GM18873 (cell line): ENCODE measurements around the gene KLHL25.

Source experiments
- ATAC-seq: cut with Tn5 transposase; IDR thresholded peaks from one replicate; pipeline ENCODE4 v1.9.1; 2021; ENCODE audit warnings: mild to moderate bottlenecking, moderate library complexity, moderate number of reproducible peaks; ENCODE audit not compliant: unreplicated experiment, low FRiP score

The KLHL25 gene

DNA sequence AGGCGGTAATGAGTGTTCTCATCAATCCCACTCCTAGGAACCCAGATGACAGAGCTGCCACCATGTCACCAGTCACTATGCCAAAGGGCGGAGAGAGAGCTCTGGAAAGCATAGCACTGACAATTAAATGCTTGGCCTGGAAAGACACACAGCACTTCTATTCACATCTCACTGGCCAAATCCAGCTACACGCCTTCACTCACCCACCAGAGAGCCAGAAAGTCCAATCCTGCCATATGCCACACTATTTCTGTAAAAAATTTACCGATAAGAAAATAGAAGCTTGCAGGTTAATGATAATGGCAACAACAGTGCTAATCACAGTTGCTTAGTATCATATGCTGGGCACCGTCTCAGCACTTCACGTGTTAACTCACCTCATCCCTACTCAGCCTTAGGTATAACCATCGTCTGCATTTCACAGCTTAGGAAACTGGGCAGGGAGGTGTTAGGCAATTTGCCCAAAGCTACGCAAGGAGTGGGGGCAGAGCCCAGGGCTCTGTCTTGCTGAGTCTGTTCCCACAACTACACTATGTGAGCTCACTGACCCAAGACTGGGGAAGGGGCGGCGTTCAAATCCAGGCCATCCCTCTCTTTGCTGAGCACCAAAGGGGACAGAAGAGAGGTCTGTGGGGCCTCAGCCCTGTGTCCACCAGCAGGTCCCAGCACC lies 16.5 kb downstream of the KLHL25 start:
- no peak for ATAC-seq

GRCh38 chr15:85777250-85778106 lies 17.2 kb downstream of the KLHL25 start:
- no peak for ATAC-seq

- ATAC-seq: no peak
These were observed 20.8 kb downstream of the KLHL25 start for GRCh38 chr15:85773970-85774369.

DNA sequence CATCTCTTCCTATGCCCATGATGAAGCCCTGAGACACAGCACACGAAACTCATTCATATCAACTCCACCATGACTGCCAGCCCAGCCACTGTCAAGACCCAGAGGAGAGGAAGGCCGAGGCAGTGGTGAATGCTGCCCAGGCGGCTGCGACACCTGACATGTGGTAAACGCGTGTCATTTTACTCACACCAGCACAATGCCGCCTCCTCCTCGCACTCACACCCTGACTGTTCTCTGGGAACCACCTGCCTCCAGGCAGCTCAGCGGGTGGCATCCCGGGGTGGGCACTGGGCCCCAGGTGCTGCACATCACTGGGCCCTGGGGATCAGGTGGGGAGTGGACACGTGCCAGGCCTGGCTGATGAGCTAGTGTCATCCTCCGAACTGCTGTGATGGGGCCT lies 21.5 kb downstream of the KLHL25 start:
- ATAC-seq: no peak

- ATAC-seq: no peak
These were observed 22.1 kb downstream of the KLHL25 start for GRCh38 chr15:85772668-85773067.

DNA sequence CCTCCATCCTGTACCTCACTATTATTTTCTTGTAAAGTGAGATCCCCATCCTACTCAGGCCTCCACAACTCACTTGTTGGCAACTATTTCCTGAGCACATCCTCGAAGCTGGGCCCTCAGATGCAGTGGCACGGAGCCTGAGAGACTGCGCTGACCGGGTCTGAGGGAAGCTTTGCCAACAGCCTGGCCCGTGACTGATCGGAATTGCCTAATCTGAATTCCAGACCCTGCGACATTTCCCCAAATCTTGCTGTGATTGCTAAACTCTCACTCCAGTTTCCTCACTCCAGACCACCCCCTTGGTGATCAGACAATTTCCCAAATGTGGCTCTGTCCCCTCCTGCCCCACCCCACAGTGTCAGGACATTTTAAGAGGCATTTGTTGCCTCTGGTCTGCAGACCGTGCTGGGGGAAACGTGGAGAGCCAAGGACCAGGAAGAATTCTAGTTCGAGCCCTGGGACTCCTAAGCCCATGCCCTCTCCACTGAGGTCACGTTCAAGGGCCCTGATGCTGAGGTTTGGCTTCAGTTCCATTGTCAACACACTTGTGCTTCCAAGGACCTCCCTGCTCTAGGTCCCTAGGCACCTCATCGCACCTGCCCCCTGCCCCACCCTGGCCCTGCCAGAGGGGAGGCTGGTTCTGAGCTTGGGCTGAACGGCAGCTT lies 22.8 kb downstream of the KLHL25 start:
- ATAC-seq: no peak

- no peak for ATAC-seq
These were observed 23.5 kb downstream of the KLHL25 start for GRCh38 chr15:85771271-85771670.

DNA sequence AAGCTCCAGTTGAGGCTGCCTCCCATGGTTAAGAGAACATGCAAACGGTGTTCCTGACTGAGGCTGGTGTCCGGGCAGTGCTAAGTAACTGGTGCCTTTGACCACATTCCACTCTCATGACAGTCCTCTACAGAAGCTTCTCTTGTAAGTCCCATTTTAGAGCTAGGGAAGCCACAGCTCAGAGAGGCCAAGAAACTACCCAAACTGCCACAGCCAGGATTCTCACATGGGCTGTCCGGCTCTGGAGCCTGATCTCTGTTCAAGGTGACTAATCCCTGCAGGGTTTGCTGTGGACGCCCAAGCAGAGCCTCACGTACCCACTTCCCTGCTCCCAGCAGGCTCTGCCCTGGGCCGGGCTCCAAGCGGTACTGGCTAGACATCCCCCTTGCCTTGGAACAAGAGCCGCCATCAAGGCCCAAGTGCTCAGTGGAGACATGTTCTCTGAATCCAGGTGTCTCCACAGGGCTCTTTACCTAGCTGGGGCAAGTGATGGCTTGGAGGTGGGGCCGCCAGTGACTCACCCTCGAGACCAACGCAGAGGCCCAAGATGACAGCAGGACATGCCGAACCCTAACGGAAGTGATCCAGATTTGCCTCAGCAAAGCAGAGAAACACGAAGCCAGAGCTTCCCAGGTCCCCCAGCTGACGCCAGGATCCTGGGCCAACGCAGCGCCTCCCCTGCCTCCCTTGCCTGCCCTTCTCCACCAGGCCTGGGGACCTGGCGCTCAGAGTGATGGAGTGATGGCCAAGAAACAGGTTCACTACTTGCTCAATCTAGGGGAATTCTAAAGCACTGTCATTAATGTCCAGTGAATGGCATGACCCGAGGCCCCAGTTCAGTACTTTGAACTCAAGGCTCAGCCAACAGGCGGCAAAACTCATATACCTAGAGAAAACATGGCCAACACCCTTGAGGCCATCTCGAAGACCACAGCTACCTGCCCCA lies 24.4 kb downstream of the KLHL25 start:
- ATAC-seq: no peak

DNA sequence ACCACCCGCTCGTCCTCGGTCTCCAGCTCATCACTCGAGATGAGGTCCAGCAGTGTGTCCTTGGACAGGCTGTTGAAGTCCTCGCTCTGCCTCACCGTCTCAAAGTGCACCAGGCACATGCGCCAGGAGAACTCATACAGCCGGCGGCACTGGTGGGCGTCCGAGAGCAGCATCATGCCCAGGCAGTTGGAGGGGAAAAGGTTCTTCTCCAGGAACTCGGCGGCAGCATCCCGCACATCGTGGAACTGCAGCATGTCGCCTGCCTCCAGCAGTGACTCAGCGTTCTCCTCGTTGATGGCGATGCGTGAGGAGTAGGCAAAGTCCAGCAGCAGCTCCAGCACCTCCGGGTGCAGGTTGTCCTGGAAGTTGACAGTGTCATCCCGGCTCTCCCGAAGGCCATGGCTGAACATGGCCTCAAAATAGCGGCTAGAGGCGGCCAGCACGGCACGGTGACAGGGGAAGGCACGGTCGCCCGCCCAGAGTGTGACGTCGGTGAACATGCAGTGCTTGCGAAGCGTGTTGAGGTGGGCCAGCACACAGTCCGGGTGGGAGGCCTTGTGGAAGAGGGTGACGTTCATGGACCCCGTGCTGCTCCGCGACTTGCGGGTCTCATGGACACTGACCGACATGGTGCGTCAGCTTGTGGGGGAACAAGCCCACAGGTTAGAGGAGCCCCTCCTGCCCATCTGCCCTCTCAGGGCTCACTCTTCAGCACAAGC lies 25.4 kb downstream of the KLHL25 start:
- ATAC-seq: no peak

GRCh38 chr15:85768595-85769168 lies 26.0 kb downstream of the KLHL25 start:
- no peak for ATAC-seq

DNA sequence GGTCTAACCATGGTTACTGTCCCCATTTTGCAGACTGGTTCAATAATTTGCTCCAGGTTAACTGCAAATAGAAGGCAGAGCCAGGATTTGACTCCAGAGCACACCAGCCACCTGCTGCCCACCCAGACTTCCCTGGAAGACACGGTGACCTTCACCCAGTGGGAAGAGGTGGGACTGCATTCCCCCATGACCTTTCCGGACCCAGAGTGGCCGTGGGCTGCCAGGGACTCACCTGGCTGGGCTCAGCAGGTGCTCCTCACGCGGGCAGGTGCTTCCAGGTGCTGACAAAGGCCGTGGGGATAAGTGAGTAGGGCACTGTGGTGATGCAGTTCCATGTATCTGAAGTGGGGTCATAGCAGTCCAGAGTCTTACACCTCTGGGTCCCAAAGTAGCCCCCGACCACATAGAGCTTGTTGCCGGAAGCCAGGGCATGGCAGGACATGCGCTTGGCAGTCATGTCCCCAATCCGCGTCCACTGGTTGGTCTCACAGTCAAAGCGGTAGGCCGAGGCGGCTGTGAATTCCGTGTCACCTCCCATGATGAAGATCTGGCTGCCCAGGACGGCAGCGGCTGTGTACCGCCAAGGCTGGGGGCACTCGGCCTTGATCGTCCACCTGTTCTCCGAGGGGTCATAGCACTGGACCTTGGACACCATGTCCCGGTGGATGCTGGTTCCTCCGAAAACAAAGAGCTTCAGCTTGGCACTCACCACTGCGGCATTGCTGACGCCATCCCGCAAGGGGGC lies 26.8 kb downstream of the KLHL25 start:
- no peak for ATAC-seq

DNA sequence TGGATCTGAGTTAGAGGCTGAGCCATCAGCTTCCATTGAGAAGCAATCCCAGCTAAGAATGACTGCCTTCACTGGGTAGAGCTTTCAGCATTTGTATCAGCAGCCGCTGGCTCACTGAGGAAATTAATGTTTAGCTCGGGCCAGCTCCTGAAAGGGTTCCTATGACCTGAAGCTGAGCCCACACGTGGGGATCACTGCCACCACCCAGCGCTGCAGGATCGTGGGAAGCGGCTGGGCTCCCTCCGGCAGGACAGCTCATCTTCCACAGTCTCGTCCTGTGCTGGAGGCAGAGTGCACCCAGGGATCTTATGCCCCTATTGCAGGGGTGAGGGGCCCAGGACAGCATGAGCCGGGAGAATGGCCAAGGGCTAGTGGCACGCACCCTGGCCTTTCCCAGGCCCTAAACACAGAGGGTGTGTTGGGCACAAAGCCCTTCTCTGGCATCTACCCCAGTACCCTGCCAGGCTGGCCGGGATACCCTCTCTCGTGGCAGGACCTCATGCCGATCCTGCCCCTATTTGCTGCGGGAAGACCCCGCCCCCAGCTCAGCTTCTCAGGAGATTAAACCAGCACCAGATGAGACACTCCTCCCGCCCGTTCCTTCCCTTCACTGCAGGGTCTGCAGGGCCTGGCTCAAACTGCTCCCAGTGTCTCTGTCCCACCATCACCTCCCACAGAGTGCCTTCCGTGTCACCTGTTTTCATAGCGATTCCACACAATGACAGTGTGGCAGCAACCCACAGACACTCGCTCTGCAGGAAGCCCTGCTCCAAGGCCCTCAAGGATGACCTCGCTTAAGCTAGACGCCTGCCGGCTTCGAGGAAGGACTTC lies 28.5 kb downstream of the KLHL25 start:
- no peak for ATAC-seq

GRCh38 chr15:85764649-85765277 lies 30.0 kb downstream of the KLHL25 start:
- ATAC-seq: no peak

DNA sequence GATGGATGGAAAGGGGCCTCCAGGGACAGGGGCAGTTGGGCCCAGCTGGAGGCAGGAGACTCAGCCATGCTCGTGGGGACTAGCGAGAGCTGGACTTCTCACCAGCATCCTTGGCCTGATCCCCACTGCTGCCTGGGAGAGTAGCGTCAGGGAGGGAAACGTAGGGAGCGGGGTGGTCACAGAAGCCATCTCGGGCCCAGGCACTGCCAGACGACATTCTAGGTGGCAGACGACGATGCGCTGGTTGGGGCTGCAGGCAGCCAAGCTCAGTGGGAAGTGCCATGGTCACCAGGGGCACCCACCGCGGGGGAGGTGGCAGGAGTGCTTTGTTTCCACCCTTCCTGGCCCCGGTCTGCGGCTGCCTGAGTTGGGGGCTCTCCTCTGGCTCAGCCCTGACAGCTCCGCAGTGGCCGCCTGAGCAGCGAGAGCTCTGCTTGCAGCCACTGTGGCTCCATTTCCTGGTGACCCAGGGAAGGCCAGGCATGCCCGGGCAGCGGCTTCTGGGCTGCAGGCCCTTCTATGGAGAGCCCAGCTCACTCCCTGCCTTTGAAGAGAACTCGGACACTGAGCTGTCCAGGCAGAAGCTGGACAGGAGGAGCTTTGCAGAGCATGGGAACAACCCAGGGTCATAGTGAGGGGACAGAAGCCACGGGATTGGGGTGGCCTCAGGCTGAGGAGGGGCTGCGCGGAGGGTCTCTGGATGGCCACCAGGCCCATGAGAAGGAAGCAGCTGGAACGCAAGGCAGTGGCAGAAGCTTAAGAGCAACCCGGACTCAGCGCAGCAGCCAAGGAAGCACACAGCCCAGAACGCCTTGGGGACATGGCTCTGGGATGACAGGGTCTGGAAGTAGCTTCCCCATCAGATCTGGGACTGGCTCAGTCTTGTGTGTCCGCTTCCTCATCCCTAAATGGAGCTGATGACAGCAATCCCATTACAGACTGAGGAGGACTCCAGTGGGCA lies 30.8 kb downstream of the KLHL25 start:
- no peak for ATAC-seq

DNA sequence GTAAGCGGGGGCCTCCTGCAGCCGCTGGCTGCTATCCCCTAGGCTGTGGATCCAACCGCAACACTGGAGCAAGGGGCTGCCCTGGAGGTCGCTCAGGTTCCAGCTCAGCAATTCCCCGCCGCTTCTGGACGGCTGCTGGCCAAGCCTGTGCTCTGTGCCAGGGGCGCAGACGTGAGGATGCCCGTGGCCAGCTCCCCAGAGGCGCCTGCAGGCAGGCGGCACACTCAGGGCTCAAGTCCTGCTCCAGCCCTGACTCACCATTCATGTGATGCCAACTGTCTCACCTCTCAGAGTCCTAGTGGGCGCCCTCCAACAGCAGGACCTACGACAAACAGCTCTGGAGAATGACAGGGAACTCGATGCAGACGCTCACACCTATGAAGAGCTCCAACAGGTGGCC lies 31.6 kb downstream of the KLHL25 start:
- no peak for ATAC-seq

DNA sequence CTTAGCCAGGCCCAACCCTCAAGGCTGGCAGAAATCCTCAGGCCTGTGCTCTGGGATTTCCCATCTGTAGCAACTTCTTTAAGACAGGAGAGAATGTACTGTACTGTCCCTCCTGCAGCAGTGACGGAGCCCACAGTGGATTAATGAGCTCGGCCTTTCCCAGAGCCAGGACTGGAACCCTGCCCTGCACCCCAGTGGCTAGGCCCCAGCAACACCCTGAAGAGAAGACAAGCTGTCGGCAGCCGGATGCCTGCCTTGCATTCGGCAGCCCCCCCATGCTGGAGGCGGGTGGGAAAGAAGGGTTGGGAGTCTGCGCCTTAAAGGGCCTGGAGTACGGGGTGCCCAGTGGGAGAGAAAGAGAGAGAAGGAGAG lies 32.0 kb downstream of the KLHL25 start:
- ATAC-seq: no peak
